Suprapubic skin (tissue), 4 donors: ENCODE data around the gene HAPLN2.

Experiments
- POLR2A ChIP-seq, 2 donors: fragments of 450-650 bp; IDR thresholded peaks; one replicate each; pipeline ENCODE4 v1.6.1; 2017; ENCODE audit warnings: antibody characterized with exemption in 2 of 2, mild to moderate bottlenecking in 2 of 2, moderate library complexity in 2 of 2
- POLR2AphosphoS5 ChIP-seq, 3 donors: sonication (generic); formaldehyde crosslinking; IDR thresholded peaks; one replicate each; pipeline ENCODE4 v1.6.1; 2017; ENCODE audit warnings: antibody characterized with exemption in 3 of 3

DNA sequence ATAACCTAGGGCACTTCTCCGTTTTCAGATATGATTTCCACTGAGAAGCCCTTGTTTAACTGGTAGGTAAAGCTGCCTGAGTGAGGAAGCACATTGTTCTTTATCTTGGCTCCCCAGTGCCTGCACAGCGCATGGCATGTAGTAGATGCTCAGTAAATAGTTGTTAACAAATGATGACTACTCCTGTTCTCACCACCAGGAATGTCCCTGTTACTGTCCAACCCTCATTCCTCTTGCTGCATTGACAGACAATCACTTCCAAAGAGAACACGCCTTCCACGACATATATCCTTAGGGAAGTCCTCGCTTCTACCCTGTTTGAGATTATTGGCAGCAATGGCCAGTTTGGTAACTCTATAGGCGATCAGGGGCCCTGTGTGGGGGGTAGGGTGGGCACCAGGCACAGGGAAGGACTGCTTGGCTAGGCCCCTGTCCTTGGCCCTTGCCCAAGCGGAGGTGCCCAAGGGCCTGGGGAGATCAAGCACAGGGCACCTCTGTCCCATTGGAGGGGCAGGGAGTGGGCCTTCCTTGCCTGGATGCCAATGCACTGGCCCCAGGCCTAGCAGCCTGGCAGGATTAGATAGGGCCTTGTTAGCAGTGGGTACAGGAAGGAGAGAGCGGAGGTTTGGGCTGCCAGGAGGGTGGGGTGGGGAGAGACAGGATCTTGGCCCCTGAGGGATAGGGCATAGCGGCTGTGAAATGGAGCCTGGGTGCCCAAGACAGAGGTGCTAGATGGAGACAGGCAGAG lies 47.8 kb downstream of the HAPLN2 start:
- TF ChIP-seq POLR2AphosphoS5 (IDR thresholded peaks at IDR 0.05) (no peak), POLR2A (IDR thresholded peaks at IDR 0.05) (no peak)
